ENCODE data around the gene MUTYH. TPM values are rescaled to one million over a fixed set of nuclear protein-coding genes. Genes with fewer than 3 reads are reported as not detected.

The MUTYH gene
- total RNA-seq, 4 donors from 2014 or later: 28.7 to 78.2 (median 49.0) TPM

GRCh38 chr1:45379524-45379923 is 39.3 kb upstream of the MUTYH start:
- in situ Hi-C loops (cut with MboI; ENCODE audit: low pct_ligation_motif_present in 1 of 4, low pct_unique_long_range_greater_than_20kb in 1 of 4, low sequenced_read_pairs in 3 of 4): no loop called here
- intact Hi-C loops (cut with DNase I; ENCODE audit: low total_unique reads): no loop called here
- Histone ChIP-seq H3K4me3 (no peak overlapping the region), H3K9me3 (no peaks in the 10 kb centered on the region), H3K27me3 (no peaks in the 10 kb centered on the region), H3K27ac (no peak overlapping the region), H3K36me3 (no peaks in the 10 kb centered on the region), H3K4me1 (peaks cover 0 to 6% (median 2%) of the 10 kb centered on the region in 4 donors)
- no peak for DNase-seq
- WGBS, 2 donors (ENCODE audit: low coverage in 1 of 2): 96 to 97% methylated on average over 5 to 6 of the region's 6 CpGs
- no peak for TF ChIP-seq POLR2AphosphoS5 (IDR thresholded peaks at IDR 0.05)
- no peak for TF ChIP-seq POLR2A (IDR thresholded peaks at IDR 0.05)
- no peak for TF ChIP-seq EP300 (IDR thresholded peaks at IDR 0.05; ENCODE audit: low read depth)
- no peak for TF ChIP-seq CTCF (IDR thresholded peaks at IDR 0.05)

GRCh38 chr1:45378184-45378583 is 37.9 kb upstream of the MUTYH start:
- in situ Hi-C loops (cut with MboI; ENCODE audit: low pct_ligation_motif_present in 1 of 4, low pct_unique_long_range_greater_than_20kb in 1 of 4, low sequenced_read_pairs in 3 of 4): no loop called here
- DNase-seq: no peak
- no peak overlapping the region for H3K4me3 ChIP-seq
- intact Hi-C loops (cut with DNase I; ENCODE audit: low total_unique reads): no loop called here
- H3K27me3 ChIP-seq: no peaks in the 10 kb centered on the region
- peaks cover 0 to 16% (median 2%) of the 10 kb centered on the region in 4 donors for H3K4me1 ChIP-seq
- no peak for TF ChIP-seq POLR2AphosphoS5 (IDR thresholded peaks at IDR 0.05)
- no peak for TF ChIP-seq CTCF (IDR thresholded peaks at IDR 0.05)
- no peak overlapping the region for H3K27ac ChIP-seq
- H3K9me3 ChIP-seq: no peaks in the 10 kb centered on the region
- H3K36me3 ChIP-seq: no peaks in the 10 kb centered on the region

- Histone ChIP-seq H3K4me1 (peaks cover 0 to 16% (median 2%) of the 10 kb centered on the region in 4 donors), H3K4me3 (no peak overlapping the region), H3K9me3 (no peaks in the 10 kb centered on the region), H3K27ac (no peak overlapping the region), H3K36me3 (no peaks in the 10 kb centered on the region), H3K27me3 (no peaks in the 10 kb centered on the region)
- in situ Hi-C loops (cut with MboI; ENCODE audit: low pct_ligation_motif_present in 1 of 4, low pct_unique_long_range_greater_than_20kb in 1 of 4, low sequenced_read_pairs in 3 of 4) (no loop called here), intact Hi-C loops (cut with DNase I; ENCODE audit: low total_unique reads) (no loop called here)
- TF ChIP-seq POLR2A (IDR thresholded peaks at IDR 0.05): no peak
- no peak for TF ChIP-seq POLR2AphosphoS5 (IDR thresholded peaks at IDR 0.05)
- TF ChIP-seq CTCF (IDR thresholded peaks at IDR 0.05): no peak
- no peak for TF ChIP-seq EP300 (IDR thresholded peaks at IDR 0.05; ENCODE audit: low read depth)
- 50 to 64% methylated on average over 2 to 3 of the region's 3 CpGs for WGBS, 2 donors (ENCODE audit: low coverage in 1 of 2)
- DNase-seq: no peak
Observed at GRCh38 chr1:45375104-45376090, 35.2 kb upstream of the MUTYH start.

- no peak overlapping the region for H3K4me3 ChIP-seq
- no peaks in the 10 kb centered on the region for H3K27me3 ChIP-seq
- in situ Hi-C loops (cut with MboI; ENCODE audit: low pct_ligation_motif_present in 1 of 4, low pct_unique_long_range_greater_than_20kb in 1 of 4, low sequenced_read_pairs in 3 of 4): no loop called here
- intact Hi-C loops (cut with DNase I; ENCODE audit: low total_unique reads): no loop called here
- H3K4me1 ChIP-seq: peaks cover 0 to 16% (median 2%) of the 10 kb centered on the region in 4 donors
- H3K27ac ChIP-seq: no peak overlapping the region
- no peak for DNase-seq
- H3K9me3 ChIP-seq: no peaks in the 10 kb centered on the region
- no peak for TF ChIP-seq EP300 (IDR thresholded peaks at IDR 0.05; ENCODE audit: low read depth)
- TF ChIP-seq POLR2A (IDR thresholded peaks at IDR 0.05): no peak
- TF ChIP-seq CTCF (IDR thresholded peaks at IDR 0.05): no peak
- no peaks in the 10 kb centered on the region for H3K36me3 ChIP-seq
Observed at GRCh38 chr1:45373573-45373972, 33.3 kb upstream of the MUTYH start.

Measured in transverse colon (tissue), 4 donors.